ENCODE measurements around the gene PHYHD1. TPM values are rescaled to one million over a fixed set of nuclear protein-coding genes. Genes with fewer than 3 reads are reported as not detected.

Gene PHYHD1
- total RNA-seq, 2 donors from 2014 or later: 15.2 to 18.0 TPM

DNA sequence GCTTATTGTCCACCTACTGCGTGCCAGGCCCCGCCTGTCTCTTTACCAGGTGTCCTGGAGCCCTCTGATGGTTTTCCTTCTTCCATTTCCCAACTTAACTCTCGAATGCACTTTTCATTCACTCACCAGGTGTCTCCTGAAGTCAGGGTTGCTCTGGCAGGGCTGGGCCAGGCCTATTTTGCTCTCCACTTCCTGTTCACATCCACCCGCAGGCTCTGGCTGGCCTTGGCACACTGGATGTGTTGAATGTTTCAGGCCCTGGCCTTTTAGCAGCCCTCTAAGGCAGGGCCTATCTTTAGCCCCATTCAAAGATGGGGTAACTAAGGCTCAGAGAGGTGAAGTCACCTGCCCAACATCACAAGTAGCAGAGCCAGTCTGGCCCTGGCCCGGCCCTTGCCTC, 22.4 kb upstream of the PHYHD1 start:
- Mint-ChIP-seq H3K4me3 (no peak overlapping the region), H3K27ac (peak overlapping the region; percentile 84)
- no peak overlapping the region for H3K27ac ChIP-seq (ENCODE audit: low read depth, low read length)

GRCh38 chr9:128898845-128899565, 21.8 kb upstream of the PHYHD1 start:
- no peak overlapping the region for H3K4me3 ChIP-seq (ENCODE audit: low read length)
- H3K27me3 ChIP-seq (ENCODE audit: control insufficient read depth, insufficient read depth, low read length, poor library complexity, severe bottlenecking): no peaks in the 10 kb centered on the region
- no peak for TF ChIP-seq CTCF (conservative IDR thresholded peaks at IDR 0.05)
- 91 to 94% methylated on average over 13 to 18 of the region's 18 CpGs for WGBS, 2 experiments (ENCODE audit: insufficient coverage in 1 of 2, insufficient read length in 1 of 2)
- DNase-seq: no peak
- H3K9ac ChIP-seq (ENCODE audit: extremely low read depth, low read length, poor library complexity, severe bottlenecking): no peak overlapping the region
- Mint-ChIP-seq H3K4me1 (no peaks in the 10 kb centered on the region), H3K27me3 (ENCODE audit: insufficient read depth) (no peaks in the 10 kb centered on the region), H3K9me3 (no peaks in the 10 kb centered on the region), H3K27ac (peak overlapping the region; percentile 84), H3K4me3 (no peak overlapping the region), H3K36me3 (ENCODE audit: low read depth) (peaks cover 25% of the 10 kb centered on the region)
- H3K27ac ChIP-seq (ENCODE audit: low read depth, low read length): no peak overlapping the region
- H3K4me1 ChIP-seq (ENCODE audit: control insufficient read depth, insufficient read depth, low read length): no peaks in the 10 kb centered on the region
- no peaks in the 10 kb centered on the region for H3K9me3 ChIP-seq (ENCODE audit: control insufficient read depth, low read length)
- H3K36me3 ChIP-seq (ENCODE audit: control insufficient read depth, insufficient read depth, low read length): peaks cover 56% of the 10 kb centered on the region

More for the DNA sequence above, 22.4 kb upstream of the PHYHD1 start:
- no peaks in the 10 kb centered on the region for H3K4me1 ChIP-seq (ENCODE audit: control insufficient read depth, insufficient read depth, low read length)
- no peaks in the 10 kb centered on the region for H3K27me3 ChIP-seq (ENCODE audit: control insufficient read depth, insufficient read depth, low read length, poor library complexity, severe bottlenecking)
- no peak overlapping the region for H3K4me3 ChIP-seq (ENCODE audit: low read length)
- TF ChIP-seq CTCF (conservative IDR thresholded peaks at IDR 0.05): no peak
- 92 to 93% methylated on average over 4 to 5 of the region's 5 CpGs for WGBS, 2 experiments (ENCODE audit: insufficient coverage in 1 of 2, insufficient read length in 1 of 2)
- peaks cover 60% of the 10 kb centered on the region for H3K36me3 ChIP-seq (ENCODE audit: control insufficient read depth, insufficient read depth, low read length)
- no peaks in the 10 kb centered on the region for H3K9me3 ChIP-seq (ENCODE audit: control insufficient read depth, low read length)
- Mint-ChIP-seq H3K36me3 (ENCODE audit: low read depth) (peaks cover 29% of the 10 kb centered on the region), H3K27me3 (ENCODE audit: insufficient read depth) (no peaks in the 10 kb centered on the region), H3K4me1 (no peaks in the 10 kb centered on the region), H3K9me3 (no peaks in the 10 kb centered on the region)
- H3K9ac ChIP-seq (ENCODE audit: extremely low read depth, low read length, poor library complexity, severe bottlenecking): no peak overlapping the region
- no peak for DNase-seq

DNA sequence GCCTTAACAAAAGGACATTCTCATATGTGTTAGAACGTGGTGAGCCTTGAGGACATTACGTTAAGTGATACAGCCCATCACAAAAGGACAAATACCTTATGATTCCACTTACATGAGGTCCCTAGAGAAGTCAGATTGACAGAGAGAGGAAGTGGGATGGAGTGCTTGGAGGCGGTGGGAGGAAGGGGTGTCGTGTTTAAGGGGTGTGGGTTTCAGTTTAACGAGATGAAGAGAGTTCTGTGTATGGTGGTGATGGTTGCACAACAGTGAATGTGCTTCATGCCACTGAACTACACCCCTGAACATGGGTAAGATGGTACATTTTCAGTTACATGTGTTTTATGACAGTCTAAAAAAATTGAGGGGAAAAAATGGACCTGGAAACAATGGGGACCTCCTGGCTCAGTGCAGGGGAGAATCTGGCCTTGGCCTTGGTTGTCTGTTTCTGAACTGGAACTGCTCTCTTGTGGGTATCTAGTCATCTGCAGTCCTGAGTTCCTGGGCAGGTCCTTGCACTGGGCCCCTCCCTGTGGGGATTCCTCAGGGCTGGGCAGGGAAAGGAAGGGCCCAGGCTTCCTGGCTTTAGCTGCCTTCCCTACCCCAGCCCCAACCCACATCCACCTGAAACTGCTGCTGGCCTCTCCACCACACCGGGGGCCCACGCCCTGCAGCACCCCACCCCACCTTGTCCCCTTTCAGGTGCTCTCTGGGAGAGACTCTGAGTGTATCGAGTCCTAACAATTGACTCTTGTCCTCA, 21.0 kb upstream of the PHYHD1 start:
- no peaks in the 10 kb centered on the region for H3K27me3 Mint-ChIP-seq (ENCODE audit: insufficient read depth)

More for the DNA sequence above, 21.0 kb upstream of the PHYHD1 start:
- H3K4me1 Mint-ChIP-seq: no peaks in the 10 kb centered on the region
- no peaks in the 10 kb centered on the region for H3K9me3 Mint-ChIP-seq
- no peak overlapping the region for H3K9ac ChIP-seq (ENCODE audit: extremely low read depth, low read length, poor library complexity, severe bottlenecking)
- peak overlapping the region; percentile 1 for H3K27ac Mint-ChIP-seq
- H3K9me3 ChIP-seq (ENCODE audit: control insufficient read depth, low read length): no peaks in the 10 kb centered on the region
- no peaks in the 10 kb centered on the region for H3K27me3 ChIP-seq (ENCODE audit: control insufficient read depth, insufficient read depth, low read length, poor library complexity, severe bottlenecking)
- no peak for DNase-seq
- no peak overlapping the region for H3K27ac ChIP-seq (ENCODE audit: low read depth, low read length)
- H3K36me3 ChIP-seq (ENCODE audit: control insufficient read depth, insufficient read depth, low read length): peaks cover 56% of the 10 kb centered on the region
- no peak for TF ChIP-seq CTCF (conservative IDR thresholded peaks at IDR 0.05)
- no peaks in the 10 kb centered on the region for H3K4me1 ChIP-seq (ENCODE audit: control insufficient read depth, insufficient read depth, low read length)
- H3K4me3 Mint-ChIP-seq: no peak overlapping the region
- 90 to 92% methylated on average over 5 to 8 of the region's 8 CpGs for WGBS, 2 experiments (ENCODE audit: insufficient coverage in 1 of 2, insufficient read length in 1 of 2)
- no peak overlapping the region for H3K4me3 ChIP-seq (ENCODE audit: low read length)
- peaks cover 25% of the 10 kb centered on the region for H3K36me3 Mint-ChIP-seq (ENCODE audit: low read depth)

Measured in endodermal cell (in vitro differentiated cells).